CD4-positive, alpha-beta T cell (primary cell): ENCODE measurements around the gene SUCO. TPM values are rescaled to one million over a fixed set of nuclear protein-coding genes. Genes with fewer than 3 reads are reported as not detected.

ENCODE experiments used
- ATAC-seq: fragments of 200-7000 bp; cut with Tn5 transposase; one replicate; pipeline ENCODE4 v1.10.0; 2022; ENCODE audit warnings: mild to moderate bottlenecking; ENCODE audit not compliant: poor library complexity
- CTCF ChIA-PET: fragments of 350-600 bp; sonication (Branson Sonifier 250); formaldehyde crosslinking; loops from one replicate; lab custom pipeline; 2021; ENCODE audit warnings: antibody characterized with exemption, inconsistent platforms; lab: Charles Lee
- POLR2A ChIA-PET: fragments of 350-600 bp; sonication (Branson Sonifier 250); formaldehyde crosslinking; loops from one replicate; lab custom pipeline; 2021; ENCODE audit warnings: antibody characterized with exemption, inconsistent platforms; lab: Charles Lee
- DNase-seq, 14 experiments: peaks; one replicate each; pipeline ENCODE4 v3.0.0-alpha.2; 2013 to 2020; ENCODE audit warnings: mixed read lengths in 2 of 14
- H3K27ac ChIP-seq, 2 donors: one replicate each; pipeline versions ENCODE4 v1.5.1 to v1.7.0; 2013; ENCODE audit warnings: low read length in 2 of 2, low read depth in 1 of 2, mild to moderate bottlenecking in 1 of 2
- H3K27me3 ChIP-seq, 2 experiments: 1 replicate in 1 of 2; 2 replicates in 1 of 2; pipeline versions ENCODE4 v1.6.1 to v1.7.0; 2013; ENCODE audit warnings: low read length in 2 of 2, control low read depth in 1 of 2, mild to moderate bottlenecking in 1 of 2, moderate library complexity in 1 of 2; ENCODE audit not compliant: insufficient read depth in 2 of 2, control insufficient read depth in 1 of 2
- H3K36me3 ChIP-seq: one replicate; pipeline ENCODE4 v1.6.1; 2013; ENCODE audit warnings: low read length, control low read depth; ENCODE audit not compliant: insufficient read depth
- H3K4me1 ChIP-seq: one replicate; pipeline ENCODE4 v1.6.1; 2013; ENCODE audit warnings: low read length, control low read depth; ENCODE audit not compliant: insufficient read depth
- H3K4me3 ChIP-seq: one replicate; pipeline ENCODE4 v1.5.1; 2013; ENCODE audit warnings: mild to moderate bottlenecking, low read length, moderate library complexity
- H3K9me3 ChIP-seq, 2 experiments: 1 replicate in 1 of 2; 2 replicates in 1 of 2; pipeline versions ENCODE4 v1.6.1 to v1.7.0; 2013; ENCODE audit warnings: low read length in 2 of 2, mild to moderate bottlenecking in 2 of 2, control low read depth in 1 of 2, moderate library complexity in 1 of 2; ENCODE audit not compliant: control insufficient read depth in 1 of 2, insufficient read depth in 1 of 2
- H3K27ac Mint-ChIP-seq: one replicate; pipeline ENCODE4 v1.8.0; 2020; ENCODE audit warnings: mixed read lengths
- H3K27me3 Mint-ChIP-seq: one replicate; pipeline ENCODE4 v1.8.0; 2021; ENCODE audit warnings: mixed read lengths
- H3K36me3 Mint-ChIP-seq: one replicate; pipeline ENCODE4 v1.8.0; 2021; ENCODE audit warnings: low read depth, mixed read lengths
- H3K4me1 Mint-ChIP-seq: one replicate; pipeline ENCODE4 v1.8.0; 2021; ENCODE audit warnings: low read depth, mixed read lengths
- H3K4me3 Mint-ChIP-seq: one replicate; pipeline ENCODE4 v1.8.0; 2020; ENCODE audit warnings: mild to moderate bottlenecking, mixed read lengths
- H3K9me3 Mint-ChIP-seq: one replicate; pipeline ENCODE4 v1.8.0; 2020; ENCODE audit warnings: mixed read lengths
- CTCF ChIP-seq: fragments of 200-600 bp; IDR thresholded peaks from one replicate; pipeline ENCODE4 v1.8.0; 2022; ENCODE audit warnings: antibody characterized with exemption, mild to moderate bottlenecking
- intact Hi-C, 2 experiments: fragments of 100-400 bp; cut with DNase I in 1 of 2; cut with micrococcal nuclease in 1 of 2; formaldehyde crosslinking; loops; one replicate each; pipeline versions ENCODE4 v1.15.1 to v1.9.0; 2023 to 2025; cut with DNase I, micrococcal nuclease
- total RNA-seq, 174 experiments: library from RNA in 2 of 174; stranded (reverse) in 2 of 174; gene quantifications; one replicate each; pipeline ENCODE4 v1.2.3 and lab custom pipeline; 2021 to 2026

SUCO gene
- total RNA-seq, 2 experiments from 2014 or later = 93.1 to 104 TPM

DNA sequence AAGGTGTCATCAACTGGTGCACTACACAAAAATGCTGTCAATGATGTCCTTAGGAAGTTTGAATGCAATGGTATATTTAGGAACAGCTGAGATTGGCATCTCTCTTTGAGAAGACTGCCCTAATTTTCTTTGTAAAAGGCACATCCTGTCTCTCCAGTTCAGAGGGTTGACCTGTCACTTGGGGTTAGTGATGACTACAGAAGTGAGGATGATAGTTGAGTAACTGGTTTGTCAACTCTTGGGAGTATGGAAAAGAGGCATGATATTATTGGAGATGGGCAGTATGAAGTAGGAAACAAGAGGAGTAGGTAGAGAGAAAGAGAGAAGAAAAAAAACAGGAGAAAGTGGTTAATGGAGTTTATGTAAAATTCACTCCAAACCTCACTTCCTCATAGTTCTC lies 48.7 kb upstream of the SUCO start:
- H3K27ac Mint-ChIP-seq = no peak overlapping the region
- intact Hi-C loops = no loop called here
- Histone ChIP-seq H3K4me1 (peaks cover 7% of the 10 kb centered on the region), H3K9me3 (no peaks in the 10 kb centered on the region), H3K4me3 (no peak overlapping the region), H3K27me3 (no peaks in the 10 kb centered on the region), H3K27ac (no peak overlapping the region), H3K36me3 (no peaks in the 10 kb centered on the region)
- no peak overlapping the region for H3K4me3 Mint-ChIP-seq
- no peak for ATAC-seq
- DNase-seq = no peak
- TF ChIP-seq CTCF = no peak
- H3K9me3 Mint-ChIP-seq = no peaks in the 10 kb centered on the region
- POLR2A ChIA-PET = no interaction called here
- H3K4me1 Mint-ChIP-seq = peaks cover 24% of the 10 kb centered on the region
- no peaks in the 10 kb centered on the region for H3K36me3 Mint-ChIP-seq
- H3K27me3 Mint-ChIP-seq = peaks cover 11% of the 10 kb centered on the region
- CTCF ChIA-PET = interaction anchor here (0.5 kb wide), 1 partner anchor 649 kb away, joined by 4 read pairs; no protein-coding TSS in a partner anchor

- TF ChIP-seq CTCF = no peak
- Histone ChIP-seq H3K27me3 (no peaks in the 10 kb centered on the region), H3K4me1 (peaks cover 4% of the 10 kb centered on the region), H3K27ac (no peak overlapping the region), H3K36me3 (no peaks in the 10 kb centered on the region), H3K9me3 (no peaks in the 10 kb centered on the region), H3K4me3 (no peak overlapping the region)
- ChIA-PET POLR2A (no interaction called here), CTCF (no interaction called here)
- H3K27me3 Mint-ChIP-seq = peaks cover 9% of the 10 kb centered on the region
- ATAC-seq (no peak), DNase-seq (no peak)
- no peaks in the 10 kb centered on the region for H3K36me3 Mint-ChIP-seq
- no peak overlapping the region for H3K27ac Mint-ChIP-seq
- no peak overlapping the region for H3K4me3 Mint-ChIP-seq
- intact Hi-C loops = no loop called here
- H3K9me3 Mint-ChIP-seq = no peaks in the 10 kb centered on the region
- peaks cover 18% of the 10 kb centered on the region for H3K4me1 Mint-ChIP-seq
Observed at GRCh38 chr1:172485626-172486025, 47.3 kb upstream of the SUCO start.

DNA sequence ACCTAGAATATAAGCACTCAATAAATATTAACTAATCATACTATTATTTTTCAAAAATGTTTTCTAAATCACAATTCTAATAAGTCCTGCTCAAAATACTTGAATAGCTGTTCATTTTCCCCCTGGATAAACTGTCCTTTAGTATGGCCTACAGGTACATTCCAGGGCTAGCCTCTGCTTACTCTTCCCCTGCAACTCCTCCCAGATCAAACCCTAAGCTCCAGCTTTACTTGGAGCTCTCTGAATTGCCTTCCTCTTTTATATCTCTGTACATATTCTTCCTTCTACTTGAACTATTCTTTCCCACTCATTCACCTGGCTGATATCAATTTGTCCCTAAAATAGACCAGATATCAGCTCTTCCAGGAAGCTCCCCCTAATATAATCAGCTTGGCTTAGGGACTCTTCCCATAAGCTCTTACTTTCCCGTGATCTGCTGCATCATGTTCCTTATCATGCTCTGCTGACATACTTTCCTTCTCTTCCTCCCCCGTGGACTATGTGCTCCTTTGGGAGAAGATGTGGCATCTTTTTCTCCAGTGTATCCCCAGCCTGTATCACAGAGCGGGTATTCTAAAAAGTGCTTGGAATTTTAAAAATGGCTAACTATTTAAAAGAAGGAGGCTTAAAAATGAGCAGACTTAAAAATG lies 46.0 kb upstream of the SUCO start:
- H3K27me3 ChIP-seq = no peaks in the 10 kb centered on the region
- DNase-seq (no peak), ATAC-seq (no peak)
- TF ChIP-seq CTCF = no peak
- ChIA-PET POLR2A (interaction anchor here (1.0 kb wide), 1 partner anchor 46 kb away, joined by 3 read pairs; the partner anchor contains the start of gene SUCO), CTCF (no interaction called here)
- Mint-ChIP-seq H3K27me3 (peaks cover 16% of the 10 kb centered on the region), H3K36me3 (no peaks in the 10 kb centered on the region), H3K9me3 (no peaks in the 10 kb centered on the region), H3K4me1 (peaks cover 17% of the 10 kb centered on the region), H3K4me3 (no peak overlapping the region), H3K27ac (no peak overlapping the region)
- intact Hi-C loops = no loop called here
- H3K4me1 ChIP-seq = peaks cover 4% of the 10 kb centered on the region
- H3K36me3 ChIP-seq = no peaks in the 10 kb centered on the region
- no peaks in the 10 kb centered on the region for H3K9me3 ChIP-seq
- no peak overlapping the region for H3K4me3 ChIP-seq
- H3K27ac ChIP-seq = no peak overlapping the region
